ENCODE measurements around the gene STON2. TPM values are rescaled to one million over a fixed set of nuclear protein-coding genes. Genes with fewer than 3 reads are reported as not detected.
A peak's percentile ranks its signal among the peaks of the same experiment; 100 is the strongest.

Gene STON2
- total and polyA plus RNA-seq, 2 of the 13 experiments (the other 11 are each of a cell fraction or from before 2014, with no cell fraction given) = 2.1 to 11.0 TPM

DNA sequence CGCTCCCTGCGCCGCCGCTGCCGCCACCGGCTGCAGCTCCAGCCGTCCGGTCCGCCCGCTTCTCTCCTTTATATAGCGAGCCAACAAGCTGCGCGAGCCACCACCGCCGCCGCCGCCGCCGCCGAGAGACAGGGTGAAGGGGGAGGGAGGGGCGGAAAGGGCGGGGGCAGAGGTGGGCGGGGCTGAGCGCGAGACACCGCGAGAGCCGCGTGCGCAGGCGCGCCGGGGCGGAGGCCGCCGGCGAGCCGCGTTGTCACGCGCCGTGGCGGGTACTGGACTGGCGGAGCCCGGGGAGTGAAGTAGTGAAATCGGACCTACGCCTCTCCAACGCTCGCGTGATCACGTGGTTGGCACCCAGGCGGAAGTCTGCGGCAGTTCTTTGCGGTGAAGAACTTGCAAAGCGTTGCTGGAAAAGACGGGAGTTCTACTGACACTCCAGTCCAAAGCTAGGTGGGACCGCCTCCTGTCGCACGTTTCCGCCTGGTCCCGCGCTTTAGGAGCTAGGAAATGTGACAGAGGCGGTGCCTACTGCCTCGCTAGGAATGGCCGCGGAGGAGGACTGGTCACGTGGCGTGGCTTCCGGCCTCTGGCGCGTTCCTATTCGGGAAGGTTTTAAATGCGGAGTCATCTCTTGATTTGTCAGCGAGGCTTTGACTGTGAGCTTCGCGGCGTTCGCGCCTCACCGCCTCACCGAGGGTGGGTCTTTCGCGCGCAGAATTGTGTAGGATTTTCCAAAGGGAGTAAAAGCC, 179.1 kb downstream of the STON2 start, which contains the start of gene GTF2A1 (continued):
- TF ChIP-seq, protein P1, sequence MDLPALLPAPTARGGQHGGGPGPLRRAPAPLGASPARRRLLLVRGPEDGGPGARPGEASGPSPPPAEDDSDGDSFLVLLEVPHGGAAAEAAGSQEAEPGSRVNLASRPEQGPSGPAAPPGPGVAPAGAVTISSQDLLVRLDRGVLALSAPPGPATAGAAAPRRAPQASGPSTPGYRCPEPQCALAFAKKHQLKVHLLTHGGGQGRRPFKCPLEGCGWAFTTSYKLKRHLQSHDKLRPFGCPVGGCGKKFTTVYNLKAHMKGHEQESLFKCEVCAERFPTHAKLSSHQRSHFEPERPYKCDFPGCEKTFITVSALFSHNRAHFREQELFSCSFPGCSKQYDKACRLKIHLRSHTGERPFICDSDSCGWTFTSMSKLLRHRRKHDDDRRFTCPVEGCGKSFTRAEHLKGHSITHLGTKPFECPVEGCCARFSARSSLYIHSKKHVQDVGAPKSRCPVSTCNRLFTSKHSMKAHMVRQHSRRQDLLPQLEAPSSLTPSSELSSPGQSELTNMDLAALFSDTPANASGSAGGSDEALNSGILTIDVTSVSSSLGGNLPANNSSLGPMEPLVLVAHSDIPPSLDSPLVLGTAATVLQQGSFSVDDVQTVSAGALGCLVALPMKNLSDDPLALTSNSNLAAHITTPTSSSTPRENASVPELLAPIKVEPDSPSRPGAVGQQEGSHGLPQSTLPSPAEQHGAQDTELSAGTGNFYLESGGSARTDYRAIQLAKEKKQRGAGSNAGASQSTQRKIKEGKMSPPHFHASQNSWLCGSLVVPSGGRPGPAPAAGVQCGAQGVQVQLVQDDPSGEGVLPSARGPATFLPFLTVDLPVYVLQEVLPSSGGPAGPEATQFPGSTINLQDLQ (CRISPR knock-in tag; IDR thresholded peaks at IDR 0.05) = peak; percentile 88; the same call in 1 of the 2 replicates
- 0 out of 2 replicates have a peak, but pooled peaks have one; percentile 26 for TF ChIP-seq ATF1 (CRISPR knock-in tag; IDR thresholded peaks at IDR 0.05)
- TF ChIP-seq, protein P2, sequence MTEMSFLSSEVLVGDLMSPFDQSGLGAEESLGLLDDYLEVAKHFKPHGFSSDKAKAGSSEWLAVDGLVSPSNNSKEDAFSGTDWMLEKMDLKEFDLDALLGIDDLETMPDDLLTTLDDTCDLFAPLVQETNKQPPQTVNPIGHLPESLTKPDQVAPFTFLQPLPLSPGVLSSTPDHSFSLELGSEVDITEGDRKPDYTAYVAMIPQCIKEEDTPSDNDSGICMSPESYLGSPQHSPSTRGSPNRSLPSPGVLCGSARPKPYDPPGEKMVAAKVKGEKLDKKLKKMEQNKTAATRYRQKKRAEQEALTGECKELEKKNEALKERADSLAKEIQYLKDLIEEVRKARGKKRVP (CRISPR knock-in tag; IDR thresholded peaks at IDR 0.05) = peak in 1 of 2 experiments; percentile 48; a peak in 1 of 4 replicates
- no peak for TF ChIP-seq ZNF354B (CRISPR knock-in tag; IDR thresholded peaks at IDR 0.05)
- TF ChIP-seq ZNF143 (CRISPR knock-in tag; IDR thresholded peaks at IDR 0.05) = peak; percentile 46
- TF ChIP-seq PAWR (CRISPR knock-in tag; IDR thresholded peaks at IDR 0.05; ENCODE audit: borderline replicate concordance) = no peak
- no peak for TF ChIP-seq MBD4 (IDR thresholded peaks at IDR 0.05; ENCODE audit: borderline replicate concordance, low read length)
- TF ChIP-seq SMAD1 (CRISPR knock-in tag; IDR thresholded peaks at IDR 0.05; ENCODE audit: borderline replicate concordance, low read depth) = no peak
- peak; percentile 26; the same call in 1 of the 2 replicates for TF ChIP-seq JDP2 (CRISPR knock-in tag; IDR thresholded peaks at IDR 0.05; ENCODE audit: borderline replicate concordance)
- TF ChIP-seq ZZZ3 (CRISPR knock-in tag; IDR thresholded peaks at IDR 0.05; ENCODE audit: borderline replicate concordance) = no peak
- TF ChIP-seq ZBTB7B (CRISPR knock-in tag; IDR thresholded peaks at IDR 0.05) = peak; percentile 70; the same call in 1 of the 2 replicates
- TF ChIP-seq BRD4 (CRISPR knock-in tag; IDR thresholded peaks at IDR 0.05) = peak; percentile 45; the same call in 1 of the 2 replicates
- TF ChIP-seq ZNF792 (CRISPR knock-in tag; IDR thresholded peaks at IDR 0.05) = peak; percentile 68
- TF ChIP-seq, protein P3, sequence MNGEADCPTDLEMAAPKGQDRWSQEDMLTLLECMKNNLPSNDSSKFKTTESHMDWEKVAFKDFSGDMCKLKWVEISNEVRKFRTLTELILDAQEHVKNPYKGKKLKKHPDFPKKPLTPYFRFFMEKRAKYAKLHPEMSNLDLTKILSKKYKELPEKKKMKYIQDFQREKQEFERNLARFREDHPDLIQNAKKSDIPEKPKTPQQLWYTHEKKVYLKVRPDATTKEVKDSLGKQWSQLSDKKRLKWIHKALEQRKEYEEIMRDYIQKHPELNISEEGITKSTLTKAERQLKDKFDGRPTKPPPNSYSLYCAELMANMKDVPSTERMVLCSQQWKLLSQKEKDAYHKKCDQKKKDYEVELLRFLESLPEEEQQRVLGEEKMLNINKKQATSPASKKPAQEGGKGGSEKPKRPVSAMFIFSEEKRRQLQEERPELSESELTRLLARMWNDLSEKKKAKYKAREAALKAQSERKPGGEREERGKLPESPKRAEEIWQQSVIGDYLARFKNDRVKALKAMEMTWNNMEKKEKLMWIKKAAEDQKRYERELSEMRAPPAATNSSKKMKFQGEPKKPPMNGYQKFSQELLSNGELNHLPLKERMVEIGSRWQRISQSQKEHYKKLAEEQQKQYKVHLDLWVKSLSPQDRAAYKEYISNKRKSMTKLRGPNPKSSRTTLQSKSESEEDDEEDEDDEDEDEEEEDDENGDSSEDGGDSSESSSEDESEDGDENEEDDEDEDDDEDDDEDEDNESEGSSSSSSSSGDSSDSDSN (CRISPR knock-in tag; IDR thresholded peaks at IDR 0.05) = peak; percentile 67
- TF ChIP-seq, protein P4, sequence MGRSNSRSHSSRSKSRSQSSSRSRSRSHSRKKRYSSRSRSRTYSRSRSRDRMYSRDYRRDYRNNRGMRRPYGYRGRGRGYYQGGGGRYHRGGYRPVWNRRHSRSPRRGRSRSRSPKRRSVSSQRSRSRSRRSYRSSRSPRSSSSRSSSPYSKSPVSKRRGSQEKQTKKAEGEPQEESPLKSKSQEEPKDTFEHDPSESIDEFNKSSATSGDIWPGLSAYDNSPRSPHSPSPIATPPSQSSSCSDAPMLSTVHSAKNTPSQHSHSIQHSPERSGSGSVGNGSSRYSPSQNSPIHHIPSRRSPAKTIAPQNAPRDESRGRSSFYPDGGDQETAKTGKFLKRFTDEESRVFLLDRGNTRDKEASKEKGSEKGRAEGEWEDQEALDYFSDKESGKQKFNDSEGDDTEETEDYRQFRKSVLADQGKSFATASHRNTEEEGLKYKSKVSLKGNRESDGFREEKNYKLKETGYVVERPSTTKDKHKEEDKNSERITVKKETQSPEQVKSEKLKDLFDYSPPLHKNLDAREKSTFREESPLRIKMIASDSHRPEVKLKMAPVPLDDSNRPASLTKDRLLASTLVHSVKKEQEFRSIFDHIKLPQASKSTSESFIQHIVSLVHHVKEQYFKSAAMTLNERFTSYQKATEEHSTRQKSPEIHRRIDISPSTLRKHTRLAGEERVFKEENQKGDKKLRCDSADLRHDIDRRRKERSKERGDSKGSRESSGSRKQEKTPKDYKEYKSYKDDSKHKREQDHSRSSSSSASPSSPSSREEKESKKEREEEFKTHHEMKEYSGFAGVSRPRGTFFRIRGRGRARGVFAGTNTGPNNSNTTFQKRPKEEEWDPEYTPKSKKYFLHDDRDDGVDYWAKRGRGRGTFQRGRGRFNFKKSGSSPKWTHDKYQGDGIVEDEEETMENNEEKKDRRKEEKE (IDR thresholded peaks at IDR 0.05) = no peak
- peak; percentile 99 for TF ChIP-seq YY1 (IDR thresholded peaks at IDR 0.05; ENCODE audit: insufficient read depth, insufficient replicate concordance, low read depth, low read length)
- no peak for TF ChIP-seq TRIM24 (CRISPR knock-in tag; IDR thresholded peaks at IDR 0.05)
- TF ChIP-seq TEAD2 (CRISPR knock-in tag; IDR thresholded peaks at IDR 0.05) = no peak
